ENCODE results near the gene LRRC63. TPM values are rescaled to one million over a fixed set of nuclear protein-coding genes. Genes with fewer than 3 reads are reported as not detected.

Gene LRRC63
- total RNA-seq, 1 experiment from 2014 or later = not detected

DNA sequence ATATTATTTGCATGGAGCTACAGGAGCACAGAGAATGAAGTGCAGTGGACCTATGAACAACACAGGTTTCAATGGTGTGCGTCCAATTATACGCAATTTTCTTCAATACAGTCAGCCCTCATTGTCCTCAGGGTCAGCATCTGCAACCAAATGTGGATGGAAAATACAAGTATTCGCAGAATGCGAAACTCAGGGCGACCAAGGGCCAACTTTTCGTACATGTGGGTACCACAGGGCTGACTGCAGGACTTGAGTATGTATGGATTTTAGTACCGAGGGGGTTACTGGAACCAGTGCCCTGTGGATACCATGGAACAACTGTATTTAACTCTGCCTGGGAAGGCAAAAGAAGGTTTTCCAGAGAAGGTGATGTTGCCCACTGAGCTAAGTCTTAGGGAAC is 40.0 kb upstream of the LRRC63 start:
- Histone ChIP-seq H3K9me3 (replicated peaks) (no peaks in the 10 kb centered on the region), H3K27me3 (replicated peaks) (no peaks in the 10 kb centered on the region)

DNA sequence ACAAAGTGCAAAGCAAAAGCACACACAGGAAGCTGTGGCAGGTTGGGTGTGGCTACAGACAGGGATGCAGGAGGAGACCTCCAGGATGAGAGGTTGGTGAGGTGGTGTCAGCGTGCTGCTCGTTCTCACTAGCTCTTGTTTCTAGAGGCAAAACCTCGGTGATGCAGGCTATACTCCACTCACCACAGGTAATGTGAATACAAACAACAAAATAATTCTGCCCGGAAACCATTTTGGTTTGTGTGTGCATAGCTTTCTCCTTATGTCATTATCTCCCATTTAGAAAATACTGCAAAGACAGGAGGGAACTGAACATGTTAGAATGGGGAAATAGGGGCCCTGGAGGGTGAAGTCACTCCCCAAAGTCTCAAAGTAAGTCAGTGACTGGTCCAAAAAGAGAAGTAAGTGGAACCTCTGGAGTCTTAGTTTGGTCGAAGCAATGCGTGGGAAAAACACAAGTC is 39.2 kb upstream of the LRRC63 start:
- H3K27me3 ChIP-seq (replicated peaks) = no peaks in the 10 kb centered on the region
- DNase-seq (ENCODE audit: low read depth in 1 of 2, low spot score in 2 of 2) = peak in 1 of 2 experiments; percentile 44
- H3K4me1 ChIP-seq (replicated peaks) = peaks cover 48% of the 10 kb centered on the region
- no peaks in the 10 kb centered on the region for H3K9me3 ChIP-seq (replicated peaks)
- H3K36me3 ChIP-seq = no peaks in the 10 kb centered on the region; the same call in 1 of the 2 replicates
- H3K27ac ChIP-seq = peak overlapping the region; percentile 18
- no peak overlapping the region for H3K4me3 ChIP-seq

More for the DNA sequence above, 40.0 kb upstream of the LRRC63 start:
- DNase-seq (ENCODE audit: low read depth in 1 of 2, low spot score in 2 of 2) = no peak
- Histone ChIP-seq H3K27ac (no peak overlapping the region), H3K4me3 (no peak overlapping the region), H3K4me1 (replicated peaks) (peaks cover 56% of the 10 kb centered on the region), H3K36me3 (no peaks in the 10 kb centered on the region; the same call in 1 of the 2 replicates)

DNA sequence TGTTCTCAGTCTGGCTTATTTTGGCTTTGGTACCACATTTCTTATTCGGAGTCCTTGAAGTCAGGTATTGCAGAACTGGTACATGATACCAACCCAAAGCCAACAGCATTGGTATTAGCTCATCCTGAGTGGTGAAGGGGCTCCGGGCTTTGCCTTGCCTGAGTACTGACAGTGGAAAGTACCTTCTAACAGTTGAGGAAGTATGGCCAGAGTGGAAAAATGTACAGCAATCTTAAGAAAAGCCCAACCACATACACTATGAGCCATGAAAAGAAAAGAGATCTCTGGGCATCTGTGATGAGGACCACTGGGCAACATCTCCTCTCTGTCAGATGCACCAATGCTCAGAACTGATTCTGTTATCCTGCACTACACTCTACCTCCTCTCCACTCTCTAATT is 38.1 kb upstream of the LRRC63 start:
- DNase-seq (ENCODE audit: low read depth in 1 of 2, low spot score in 2 of 2) = no peak
- H3K27me3 ChIP-seq (replicated peaks) = no peaks in the 10 kb centered on the region
- H3K27ac ChIP-seq = no peak overlapping the region
- no peaks in the 10 kb centered on the region for H3K9me3 ChIP-seq (replicated peaks)
- no peak overlapping the region for H3K4me3 ChIP-seq
- H3K36me3 ChIP-seq = no peaks in the 10 kb centered on the region; the same call in 1 of the 2 replicates
- H3K4me1 ChIP-seq (replicated peaks) = peaks cover 37% of the 10 kb centered on the region

DNA sequence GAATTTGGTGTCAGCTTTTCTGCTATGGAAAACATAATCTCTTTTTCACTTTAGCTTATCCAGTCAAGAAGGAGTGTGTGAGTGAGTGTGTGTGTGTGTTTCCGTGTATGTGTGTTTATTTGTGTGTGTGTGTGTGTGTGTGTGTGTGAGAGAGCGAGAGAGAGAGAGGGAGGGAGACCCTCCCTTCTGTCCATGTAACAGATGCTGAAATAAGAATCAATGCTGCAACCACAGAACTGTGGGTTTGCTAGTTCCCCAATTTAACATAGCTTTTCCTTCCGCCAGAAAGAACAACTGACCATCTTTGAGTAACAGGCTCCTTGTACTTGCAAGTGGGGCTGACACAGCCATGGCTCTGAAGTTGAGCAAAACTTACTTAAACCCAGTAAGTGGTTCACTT is 35.0 kb upstream of the LRRC63 start:
- Histone ChIP-seq H3K4me3 (no peak overlapping the region), H3K36me3 (no peaks in the 10 kb centered on the region; the same call in 1 of the 2 replicates), H3K4me1 (replicated peaks) (peaks cover 25% of the 10 kb centered on the region), H3K9me3 (replicated peaks) (no peaks in the 10 kb centered on the region), H3K27me3 (replicated peaks) (no peaks in the 10 kb centered on the region), H3K27ac (no peak overlapping the region)
- DNase-seq (ENCODE audit: low read depth in 1 of 2, low spot score in 2 of 2) = no peak

DNA sequence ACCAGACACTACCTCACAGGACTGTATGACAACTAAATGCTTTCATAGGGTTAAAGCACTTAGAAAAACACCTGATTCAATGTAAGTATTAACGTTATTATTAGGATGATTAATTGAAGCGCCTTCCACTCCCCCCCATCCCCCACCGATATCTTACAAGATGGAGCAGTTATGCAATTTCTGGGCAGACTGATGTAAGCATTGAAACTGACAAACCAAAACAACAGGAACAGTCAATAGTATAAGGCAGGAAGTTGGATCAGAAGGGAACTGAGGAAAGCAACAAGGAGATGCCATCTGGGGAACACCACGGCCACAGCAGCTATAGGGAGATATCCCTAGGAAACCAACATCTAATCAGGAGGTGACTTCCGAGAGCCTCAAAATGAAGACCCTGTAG is 33.6 kb upstream of the LRRC63 start:
- no peak for DNase-seq (ENCODE audit: low read depth in 1 of 2, low spot score in 2 of 2)
- peaks cover 13% of the 10 kb centered on the region for H3K4me1 ChIP-seq (replicated peaks)

DNA sequence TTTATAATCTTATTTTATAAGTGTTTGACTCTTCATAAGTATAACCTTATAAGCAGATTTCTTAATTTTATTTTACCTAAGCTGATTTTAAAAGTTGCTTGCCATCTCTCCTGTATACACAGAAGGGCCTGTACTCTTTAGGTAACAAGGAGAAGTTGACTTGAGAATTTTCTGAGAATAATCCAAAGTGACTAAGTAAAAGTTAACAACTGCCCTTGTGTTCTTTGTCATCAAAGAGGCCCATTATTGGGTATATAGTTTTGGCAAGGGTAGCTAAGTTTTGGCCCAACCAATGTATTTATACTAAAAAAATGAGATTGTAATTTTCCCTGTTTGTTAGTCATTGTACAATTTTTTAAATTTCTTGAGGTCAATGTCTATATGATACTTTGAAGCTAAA is 32.9 kb upstream of the LRRC63 start:
- Histone ChIP-seq H3K9me3 (replicated peaks) (no peaks in the 10 kb centered on the region), H3K27me3 (replicated peaks) (no peaks in the 10 kb centered on the region), H3K36me3 (no peaks in the 10 kb centered on the region; the same call in 1 of the 2 replicates), H3K4me3 (no peak overlapping the region), H3K4me1 (replicated peaks) (peaks cover 6% of the 10 kb centered on the region; the same call in 1 of the 2 replicates), H3K27ac (no peak overlapping the region)
- DNase-seq (ENCODE audit: low read depth in 1 of 2, low spot score in 2 of 2) = no peak

More for the DNA sequence above, 33.6 kb upstream of the LRRC63 start:
- no peak overlapping the region for H3K4me3 ChIP-seq
- no peaks in the 10 kb centered on the region for H3K9me3 ChIP-seq (replicated peaks)
- H3K36me3 ChIP-seq = no peaks in the 10 kb centered on the region; the same call in 1 of the 2 replicates
- no peaks in the 10 kb centered on the region for H3K27me3 ChIP-seq (replicated peaks)
- H3K27ac ChIP-seq = no peak overlapping the region

DNA sequence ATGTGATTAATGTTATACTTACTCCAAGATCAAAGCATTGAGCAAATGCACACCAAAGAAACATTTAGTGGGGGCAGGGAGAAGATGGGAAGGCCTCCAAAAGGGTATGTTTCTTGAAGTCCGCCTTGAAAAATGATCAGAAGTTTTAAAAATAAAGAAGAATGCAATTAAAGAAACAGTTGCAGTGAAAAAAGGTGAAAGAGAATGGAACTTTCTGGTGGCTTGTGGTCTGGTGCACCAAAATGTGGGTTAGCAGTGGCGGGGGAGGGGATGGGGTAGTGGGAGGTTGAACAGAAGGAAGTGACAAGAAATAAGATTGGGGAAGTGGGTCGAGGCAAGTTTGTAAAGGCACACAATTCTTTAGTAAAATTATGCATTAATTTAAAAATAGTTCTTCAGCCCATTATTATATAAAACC is 32.2 kb upstream of the LRRC63 start:
- no peak for DNase-seq (ENCODE audit: low read depth in 1 of 2, low spot score in 2 of 2)
- no peaks in the 10 kb centered on the region for H3K36me3 ChIP-seq
- no peak overlapping the region for H3K4me3 ChIP-seq

DNA sequence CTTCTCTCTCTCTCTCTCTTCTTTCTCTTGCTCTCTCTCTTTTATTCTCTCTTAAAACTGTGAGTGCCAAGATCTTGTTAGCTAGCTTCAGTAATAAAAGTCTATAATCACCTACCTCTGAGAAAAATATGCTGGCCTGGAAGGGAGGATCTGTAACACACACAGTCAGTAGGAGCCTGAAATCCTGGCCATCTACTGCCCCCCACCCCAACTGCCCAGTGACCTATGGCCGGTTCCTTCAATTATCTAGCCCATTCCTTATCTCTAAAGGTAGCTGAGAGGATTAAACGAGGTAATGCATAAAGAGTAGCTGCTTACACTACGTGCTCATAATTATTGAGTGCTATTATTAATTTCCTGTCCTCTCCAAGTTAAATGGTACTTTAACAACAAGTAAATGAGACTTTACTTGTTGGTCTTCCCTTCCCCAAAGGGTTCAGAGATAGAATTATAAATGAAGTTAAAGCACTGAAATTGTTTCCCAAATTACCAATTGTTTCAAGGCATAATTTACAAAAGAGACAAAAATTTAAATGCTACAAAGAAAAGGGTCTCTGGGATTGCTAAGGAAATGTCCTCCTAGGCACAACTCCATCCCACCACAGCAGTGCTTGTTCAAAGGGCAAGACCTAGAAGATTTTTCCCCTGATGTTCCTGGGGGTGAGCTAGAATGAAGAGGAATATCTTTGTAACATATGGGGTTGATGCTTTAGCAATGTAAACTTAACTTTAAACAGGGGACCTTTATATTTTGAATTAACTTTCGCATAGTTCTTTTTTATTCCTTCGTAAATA is 31.6 kb upstream of the LRRC63 start:
- Histone ChIP-seq H3K4me1 (replicated peaks) (0 out of 2 replicates have a peak, but pooled peaks cover 3% of the 10 kb centered on the region), H3K36me3 (no peaks in the 10 kb centered on the region), H3K27ac (no peak overlapping the region), H3K27me3 (replicated peaks) (no peaks in the 10 kb centered on the region), H3K4me3 (peak overlapping the region; percentile 37; the same call in 1 of the 2 replicates), H3K9me3 (replicated peaks) (no peaks in the 10 kb centered on the region)
- DNase-seq (ENCODE audit: low read depth in 1 of 2, low spot score in 2 of 2) = no peak

More for the DNA sequence above, 32.2 kb upstream of the LRRC63 start:
- Histone ChIP-seq H3K4me1 (replicated peaks) (0 out of 2 replicates have a peak, but pooled peaks cover 3% of the 10 kb centered on the region), H3K27ac (no peak overlapping the region), H3K9me3 (replicated peaks) (no peaks in the 10 kb centered on the region), H3K27me3 (replicated peaks) (no peaks in the 10 kb centered on the region)

DNA sequence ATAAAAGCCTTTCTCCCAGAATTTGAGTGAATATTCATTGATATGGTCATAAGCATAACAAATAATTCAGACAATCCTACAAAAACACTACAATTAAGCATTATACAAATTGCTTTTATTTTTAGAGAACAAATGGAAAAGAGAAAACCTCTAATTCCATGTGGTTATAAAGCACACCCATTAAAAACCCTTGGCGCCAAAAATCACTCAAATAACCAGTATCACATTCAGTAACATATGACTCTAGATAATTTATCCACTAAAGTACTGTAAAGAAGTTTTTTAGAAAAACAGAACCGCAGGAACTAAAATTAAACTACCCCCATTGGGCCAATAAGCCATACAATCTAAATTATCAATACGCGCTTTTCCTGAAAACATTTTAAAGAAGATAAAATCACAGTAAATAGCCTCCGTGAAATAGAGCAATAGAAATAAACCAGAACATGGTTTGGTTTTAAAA is 30.3 kb upstream of the LRRC63 start:
- H3K27ac ChIP-seq = no peak overlapping the region
- H3K4me1 ChIP-seq (replicated peaks) = 0 out of 2 replicates have a peak, but pooled peaks cover 3% of the 10 kb centered on the region
- H3K9me3 ChIP-seq (replicated peaks) = no peaks in the 10 kb centered on the region
- DNase-seq (ENCODE audit: low read depth in 1 of 2, low spot score in 2 of 2) = no peak
- peak overlapping the region; percentile 37 for H3K4me3 ChIP-seq
- no peaks in the 10 kb centered on the region for H3K36me3 ChIP-seq
- H3K27me3 ChIP-seq (replicated peaks) = no peaks in the 10 kb centered on the region

DNA sequence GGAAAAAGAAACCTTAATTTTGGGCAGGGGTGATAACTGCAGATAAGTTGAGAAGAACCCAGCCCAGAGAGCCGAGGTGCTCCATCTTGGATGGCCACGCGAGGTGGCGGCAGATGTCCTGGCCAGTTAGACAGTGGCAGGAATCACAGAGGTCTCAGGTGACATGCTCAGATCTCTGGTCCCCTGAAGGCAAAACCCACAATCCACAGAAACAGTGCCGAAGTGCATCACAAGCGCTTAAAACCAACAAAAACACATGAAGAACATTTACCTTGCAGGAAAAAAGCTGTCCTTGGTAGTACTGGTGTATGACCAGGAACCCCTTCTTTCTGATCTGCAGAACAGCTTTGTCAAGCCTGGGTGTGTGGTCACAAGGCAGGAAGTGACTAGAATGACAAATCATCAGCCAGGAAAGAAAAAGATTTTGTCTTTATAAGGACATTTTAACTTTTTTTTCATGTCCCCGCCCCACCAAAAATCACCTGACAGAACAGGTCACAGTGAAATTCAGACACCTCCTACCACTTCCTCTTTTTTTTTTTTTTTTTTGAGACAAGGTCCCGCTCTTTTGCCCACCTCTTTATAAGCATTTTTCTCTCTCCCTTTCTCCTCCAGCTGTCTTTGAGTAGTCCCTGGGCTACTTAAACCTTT is 29.8 kb upstream of the LRRC63 start, which contains the start of gene LCP1:
Gene LCP1 (minus strand): TSS at position 338 of the 651 bp plus-strand sequence. CDS start 22,515 bp downstream, outside the sequence.
- Histone ChIP-seq H3K36me3 (no peaks in the 10 kb centered on the region), H3K4me1 (replicated peaks) (0 out of 2 replicates have a peak, but pooled peaks cover 3% of the 10 kb centered on the region), H3K4me3 (peak within 1 kb of the TSS; percentile 37), H3K27ac (no peak within 1 kb of the TSS), H3K27me3 (replicated peaks) (no peaks in the 10 kb centered on the region), H3K9me3 (replicated peaks) (no peaks in the 10 kb centered on the region)
- DNase-seq (ENCODE audit: low read depth in 1 of 2, low spot score in 2 of 2) = no peak

DNA sequence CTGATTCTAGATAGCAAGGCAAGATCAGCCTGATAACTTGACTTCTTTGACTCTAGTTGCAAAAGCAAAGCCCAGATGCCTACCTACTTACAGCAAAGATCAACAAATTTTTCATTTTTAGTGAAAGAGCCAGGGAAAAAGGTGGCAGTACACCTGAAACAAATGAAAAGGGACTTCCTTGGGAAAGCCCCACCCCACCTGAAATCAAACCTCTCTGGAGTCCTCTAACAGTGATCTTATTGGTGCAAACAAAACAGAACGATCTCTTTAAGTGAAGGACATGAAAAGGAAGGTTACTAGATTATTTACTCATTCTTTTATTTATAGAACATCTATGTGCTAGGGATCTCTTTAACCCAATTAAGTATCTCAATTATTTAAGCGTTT is 29.2 kb upstream of the LRRC63 start:
- Histone ChIP-seq H3K36me3 (no peaks in the 10 kb centered on the region), H3K9me3 (replicated peaks) (no peaks in the 10 kb centered on the region), H3K27ac (no peak overlapping the region), H3K27me3 (replicated peaks) (no peaks in the 10 kb centered on the region), H3K4me3 (no peak overlapping the region), H3K4me1 (replicated peaks) (0 out of 2 replicates have a peak, but pooled peaks cover 3% of the 10 kb centered on the region)
- no peak for DNase-seq (ENCODE audit: low read depth in 1 of 2, low spot score in 2 of 2)

DNA sequence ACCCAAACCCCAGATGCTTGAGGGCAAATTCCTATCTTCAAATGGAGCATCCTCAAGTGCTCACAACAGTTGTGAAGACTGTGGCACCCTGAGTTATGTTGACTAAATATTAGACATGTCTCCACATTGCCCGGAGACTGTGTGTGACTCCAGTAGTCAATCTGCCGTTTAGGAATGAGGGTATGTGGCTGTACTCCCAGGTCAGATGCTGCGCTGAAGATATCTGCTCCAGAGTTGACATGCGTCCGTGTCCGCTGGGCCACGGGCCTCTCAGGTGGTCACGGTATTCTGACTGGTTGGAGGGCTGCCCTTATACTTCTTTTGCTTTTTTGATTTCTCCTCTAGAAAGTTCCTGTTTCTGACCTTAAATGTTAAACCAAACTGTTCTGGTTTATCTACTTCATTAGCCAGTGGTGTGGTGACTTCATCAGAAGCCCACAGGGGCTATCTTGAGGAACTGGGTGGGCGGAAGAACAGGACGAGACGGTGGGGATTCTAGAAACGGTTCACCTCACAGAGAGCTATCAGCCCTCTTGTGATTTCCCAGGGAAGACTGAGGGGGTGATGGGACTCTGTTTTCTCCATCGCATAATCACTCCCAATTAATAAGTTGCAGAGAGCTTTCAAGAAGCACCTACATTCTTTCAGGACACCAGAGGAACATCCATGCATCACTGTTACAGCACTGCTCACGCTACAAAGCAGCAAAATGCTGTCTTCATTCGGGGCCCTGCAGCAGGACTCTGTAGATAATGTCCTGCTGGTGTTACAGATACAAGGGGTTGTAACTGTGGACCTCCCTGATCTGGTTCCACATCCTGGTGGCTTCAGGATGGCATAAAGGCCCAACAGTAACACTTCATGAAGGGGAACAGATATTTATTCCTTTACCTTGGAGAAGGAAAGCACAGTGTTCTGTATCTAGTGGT is 28.4 kb upstream of the LRRC63 start:
- Histone ChIP-seq H3K27ac (no peak overlapping the region), H3K36me3 (no peaks in the 10 kb centered on the region), H3K4me1 (replicated peaks) (0 out of 2 replicates have a peak, but pooled peaks cover 3% of the 10 kb centered on the region), H3K27me3 (replicated peaks) (no peaks in the 10 kb centered on the region), H3K4me3 (no peak overlapping the region), H3K9me3 (replicated peaks) (no peaks in the 10 kb centered on the region)
- DNase-seq (ENCODE audit: low read depth in 1 of 2, low spot score in 2 of 2) = no peak

DNA sequence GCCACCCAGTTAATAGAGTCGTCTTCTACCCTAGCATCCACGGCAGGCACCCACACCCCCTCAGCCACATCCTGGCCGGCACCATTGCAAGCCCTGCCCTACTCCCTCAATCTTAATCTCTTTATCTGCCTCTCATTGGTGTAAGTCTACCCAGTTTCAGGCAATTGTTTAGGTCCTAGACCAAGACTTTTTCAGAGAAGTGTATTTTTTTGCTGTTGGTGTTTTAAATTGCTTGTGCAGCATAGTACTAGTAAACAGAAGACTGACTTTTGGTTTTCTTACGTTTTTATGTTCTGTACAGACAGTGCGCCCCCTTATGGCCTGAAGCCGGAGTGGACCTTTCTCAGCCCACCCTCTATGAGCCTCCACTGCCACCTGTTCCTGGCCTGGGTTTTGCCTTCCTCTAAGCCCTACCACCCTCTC is 27.4 kb upstream of the LRRC63 start:
- Histone ChIP-seq H3K4me3 (no peak overlapping the region), H3K4me1 (replicated peaks) (0 out of 2 replicates have a peak, but pooled peaks cover 3% of the 10 kb centered on the region), H3K27ac (no peak overlapping the region), H3K27me3 (replicated peaks) (no peaks in the 10 kb centered on the region), H3K9me3 (replicated peaks) (no peaks in the 10 kb centered on the region), H3K36me3 (no peaks in the 10 kb centered on the region)
- peak in 1 of 2 experiments; percentile 23 for DNase-seq (ENCODE audit: low read depth in 1 of 2, low spot score in 2 of 2)
